Esophagus squamous epithelium (tissue), 4 donors: Measurements from ENCODE around the gene XRCC3.

Experiments
- POLR2A ChIP-seq, 4 donors: fragments of 450-650 bp; IDR thresholded peaks; one replicate each; pipeline ENCODE4 v1.6.1; 2017; ENCODE audit warnings: antibody characterized with exemption in 4 of 4, mild to moderate bottlenecking in 4 of 4, moderate library complexity in 3 of 4
- TF ChIP-seq, protein P1 (sequence below), 6 experiments: fragments of 450-650 bp in 4 of 6; fragments of 200-600 bp in 2 of 6; sonication (generic) in 2 of 6; IDR thresholded peaks; one replicate each; pipeline ENCODE4 v1.5.1; 2016 to 2019; ENCODE audit warnings: antibody characterized with exemption in 6 of 6, mild to moderate bottlenecking in 4 of 6, moderate library complexity in 4 of 6

- TF ChIP-seq, protein P1, sequence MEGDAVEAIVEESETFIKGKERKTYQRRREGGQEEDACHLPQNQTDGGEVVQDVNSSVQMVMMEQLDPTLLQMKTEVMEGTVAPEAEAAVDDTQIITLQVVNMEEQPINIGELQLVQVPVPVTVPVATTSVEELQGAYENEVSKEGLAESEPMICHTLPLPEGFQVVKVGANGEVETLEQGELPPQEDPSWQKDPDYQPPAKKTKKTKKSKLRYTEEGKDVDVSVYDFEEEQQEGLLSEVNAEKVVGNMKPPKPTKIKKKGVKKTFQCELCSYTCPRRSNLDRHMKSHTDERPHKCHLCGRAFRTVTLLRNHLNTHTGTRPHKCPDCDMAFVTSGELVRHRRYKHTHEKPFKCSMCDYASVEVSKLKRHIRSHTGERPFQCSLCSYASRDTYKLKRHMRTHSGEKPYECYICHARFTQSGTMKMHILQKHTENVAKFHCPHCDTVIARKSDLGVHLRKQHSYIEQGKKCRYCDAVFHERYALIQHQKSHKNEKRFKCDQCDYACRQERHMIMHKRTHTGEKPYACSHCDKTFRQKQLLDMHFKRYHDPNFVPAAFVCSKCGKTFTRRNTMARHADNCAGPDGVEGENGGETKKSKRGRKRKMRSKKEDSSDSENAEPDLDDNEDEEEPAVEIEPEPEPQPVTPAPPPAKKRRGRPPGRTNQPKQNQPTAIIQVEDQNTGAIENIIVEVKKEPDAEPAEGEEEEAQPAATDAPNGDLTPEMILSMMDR (IDR thresholded peaks at IDR 0.05), result no peak
- TF ChIP-seq POLR2A (IDR thresholded peaks at IDR 0.05), result no peak
Measured at GRCh38 chr14:103716091-103716801, 995 bp upstream of the XRCC3 start.
